ENCODE results near the gene RNF220.

The RNF220 gene

DNA sequence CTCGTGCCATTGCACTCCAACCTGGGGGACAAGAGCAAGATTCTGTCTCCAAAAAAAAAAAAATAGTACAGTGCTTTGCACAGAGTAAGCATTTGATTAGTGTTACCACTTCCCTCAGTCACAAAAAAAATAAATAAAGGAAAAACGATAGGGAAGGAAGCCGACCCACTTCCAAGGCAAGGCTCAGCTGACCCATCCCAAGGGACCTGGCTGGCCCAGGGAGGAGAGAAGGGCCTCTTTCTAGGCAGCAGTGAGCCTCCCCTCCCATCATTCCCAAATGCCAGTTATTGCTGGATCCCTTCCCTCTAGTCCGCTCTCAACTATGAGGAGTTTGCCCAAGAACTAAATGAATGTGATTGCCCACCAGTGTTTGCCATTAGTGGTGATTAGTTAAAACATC, 191.5 kb downstream of the RNF220 start:
- H3K4me1 Mint-ChIP-seq (ENCODE audit: low read depth in 2 of 2): peaks cover 0 to 4% of the 10 kb centered on the region in 2 donors
- ATAC-seq (replicated peaks) (no peak), DNase-seq (no peak)
- H3K27ac Mint-ChIP-seq: no peak overlapping the region
- no peaks in the 10 kb centered on the region for H3K9me3 Mint-ChIP-seq
- H3K36me3 Mint-ChIP-seq (ENCODE audit: insufficient read depth): no peaks in the 10 kb centered on the region
- H3K27me3 Mint-ChIP-seq: peaks cover 7 to 20% of the 10 kb centered on the region in 2 donors
- H3K4me3 Mint-ChIP-seq: no peak overlapping the region

GRCh38 chr1:44598167-44598566, 193.1 kb downstream of the RNF220 start:
- H3K27ac Mint-ChIP-seq: no peak overlapping the region
- ATAC-seq (replicated peaks) (no peak), DNase-seq (no peak)
- H3K4me3 Mint-ChIP-seq: no peak overlapping the region
- H3K4me1 Mint-ChIP-seq (ENCODE audit: low read depth in 2 of 2): no peaks in the 10 kb centered on the region
- no peaks in the 10 kb centered on the region for H3K36me3 Mint-ChIP-seq (ENCODE audit: insufficient read depth)
- H3K27me3 Mint-ChIP-seq: peaks cover 7 to 20% of the 10 kb centered on the region in 2 donors
- no peaks in the 10 kb centered on the region for H3K9me3 Mint-ChIP-seq

GRCh38 chr1:44602634-44603628, 197.9 kb downstream of the RNF220 start:
- DNase-seq (no peak), ATAC-seq (replicated peaks) (no peak)
- H3K4me1 Mint-ChIP-seq (ENCODE audit: low read depth in 2 of 2): no peaks in the 10 kb centered on the region
- no peak overlapping the region for H3K27ac Mint-ChIP-seq
- H3K36me3 Mint-ChIP-seq (ENCODE audit: insufficient read depth): no peaks in the 10 kb centered on the region
- no peak overlapping the region for H3K4me3 Mint-ChIP-seq
- H3K9me3 Mint-ChIP-seq: no peaks in the 10 kb centered on the region
- peaks cover under 1 to 2% of the 10 kb centered on the region in 2 donors for H3K27me3 Mint-ChIP-seq

- H3K4me3 Mint-ChIP-seq: no peak overlapping the region
- ATAC-seq (replicated peaks): no peak
- H3K27me3 Mint-ChIP-seq: peaks cover 6 to 7% of the 10 kb centered on the region in 2 donors
- no peaks in the 10 kb centered on the region for H3K9me3 Mint-ChIP-seq
- H3K36me3 Mint-ChIP-seq (ENCODE audit: insufficient read depth): no peaks in the 10 kb centered on the region
- no peak for DNase-seq
- H3K27ac Mint-ChIP-seq: no peak overlapping the region
- no peaks in the 10 kb centered on the region for H3K4me1 Mint-ChIP-seq (ENCODE audit: low read depth in 2 of 2)
These were observed 198.7 kb downstream of the RNF220 start for GRCh38 chr1:44603718-44604117.

DNA sequence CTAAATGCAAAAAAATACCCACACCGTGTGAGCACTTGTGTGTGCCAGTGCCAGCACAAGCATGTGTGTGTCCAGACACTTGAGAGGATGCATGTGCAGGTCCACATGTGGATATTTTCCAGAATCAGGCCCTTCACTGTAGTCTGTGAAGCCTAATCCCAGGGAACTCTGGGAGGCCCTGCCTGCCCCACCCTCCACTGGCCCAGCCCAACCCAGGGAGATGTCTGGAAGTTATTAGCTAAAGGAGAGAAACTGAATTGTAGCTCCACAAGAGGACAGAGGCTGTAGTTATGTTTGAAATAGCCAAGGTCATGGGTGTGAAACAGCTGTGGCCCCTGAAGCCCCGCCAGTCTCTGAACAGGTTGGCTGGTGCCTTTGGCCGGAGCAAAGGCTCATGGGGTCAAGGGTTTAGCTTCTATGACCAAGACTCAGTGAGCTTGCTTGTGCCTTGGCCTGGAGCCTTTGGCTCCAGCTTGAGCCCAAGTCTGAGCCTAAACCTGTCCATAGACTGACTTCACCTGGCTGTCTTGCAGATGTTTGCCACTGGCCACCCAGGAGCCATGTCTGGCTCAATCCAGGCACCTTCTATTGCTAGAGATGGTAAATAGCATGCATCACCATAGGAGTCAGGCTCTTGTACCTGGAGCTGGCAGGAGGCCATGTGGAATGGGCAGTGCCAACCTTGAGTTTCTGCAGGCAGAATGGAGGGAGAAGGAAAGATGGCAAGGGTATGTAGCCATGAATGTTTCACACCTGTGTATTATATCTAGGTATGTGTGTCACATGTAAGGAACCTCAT, 199.3 kb downstream of the RNF220 start:
- no peaks in the 10 kb centered on the region for H3K4me1 Mint-ChIP-seq (ENCODE audit: low read depth in 2 of 2)
- H3K9me3 Mint-ChIP-seq: no peaks in the 10 kb centered on the region
- H3K27me3 Mint-ChIP-seq: peaks cover 6 to 11% of the 10 kb centered on the region in 2 donors
- DNase-seq (no peak), ATAC-seq (replicated peaks) (no peak)
- no peaks in the 10 kb centered on the region for H3K36me3 Mint-ChIP-seq (ENCODE audit: insufficient read depth)
- H3K4me3 Mint-ChIP-seq: no peak overlapping the region
- H3K27ac Mint-ChIP-seq: no peak overlapping the region

- no peaks in the 10 kb centered on the region for H3K36me3 Mint-ChIP-seq (ENCODE audit: insufficient read depth)
- no peak overlapping the region for H3K4me3 Mint-ChIP-seq
- H3K4me1 Mint-ChIP-seq (ENCODE audit: low read depth in 2 of 2): no peaks in the 10 kb centered on the region
- H3K27me3 Mint-ChIP-seq: peaks cover 6 to 11% of the 10 kb centered on the region in 2 donors
- no peak overlapping the region for H3K27ac Mint-ChIP-seq
- H3K9me3 Mint-ChIP-seq: no peaks in the 10 kb centered on the region
- DNase-seq (no peak), ATAC-seq (replicated peaks) (no peak)
These were observed 201.0 kb downstream of the RNF220 start for GRCh38 chr1:44605914-44606615.

DNA sequence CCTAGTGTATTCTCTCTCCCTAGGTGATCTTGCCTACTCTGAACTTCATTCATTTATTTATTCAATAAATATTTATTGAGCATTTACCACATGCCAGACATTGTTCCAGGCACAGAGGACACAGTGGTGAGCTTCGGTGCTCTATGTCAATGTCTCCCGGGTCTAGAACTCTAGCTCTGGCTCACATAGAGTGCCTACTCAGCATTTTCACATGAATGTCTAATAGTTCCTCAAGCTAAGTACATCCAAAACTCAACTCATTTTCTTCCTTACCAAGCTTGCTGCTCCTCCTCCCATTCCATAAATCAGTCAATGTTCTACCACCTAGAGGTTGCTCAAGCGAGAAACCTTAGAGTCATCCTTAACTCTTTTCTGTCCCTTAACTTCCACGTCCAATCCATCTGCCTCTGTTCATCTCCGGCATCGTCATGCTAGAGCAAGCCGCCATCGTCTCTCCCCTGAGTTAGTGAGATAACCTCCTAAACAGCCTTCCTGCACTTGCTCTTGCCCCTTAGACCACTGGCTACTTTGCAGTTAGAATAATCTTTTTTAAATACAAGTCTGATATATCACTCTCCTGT, 201.7 kb downstream of the RNF220 start:
- no peak for DNase-seq
- H3K27ac Mint-ChIP-seq: no peak overlapping the region
- no peak overlapping the region for H3K4me3 Mint-ChIP-seq
- H3K27me3 Mint-ChIP-seq: peaks cover 6 to 11% of the 10 kb centered on the region in 2 donors
- H3K9me3 Mint-ChIP-seq: no peaks in the 10 kb centered on the region
- no peaks in the 10 kb centered on the region for H3K4me1 Mint-ChIP-seq (ENCODE audit: low read depth in 2 of 2)
- ATAC-seq (replicated peaks): no peak
- H3K36me3 Mint-ChIP-seq (ENCODE audit: insufficient read depth): no peaks in the 10 kb centered on the region

GRCh38 chr1:44608141-44608540, 203.1 kb downstream of the RNF220 start:
- H3K4me1 Mint-ChIP-seq (ENCODE audit: low read depth in 2 of 2): no peaks in the 10 kb centered on the region
- ATAC-seq (replicated peaks) (no peak), DNase-seq (no peak)
- no peak overlapping the region for H3K27ac Mint-ChIP-seq
- no peak overlapping the region for H3K4me3 Mint-ChIP-seq
- no peaks in the 10 kb centered on the region for H3K36me3 Mint-ChIP-seq (ENCODE audit: insufficient read depth)
- H3K27me3 Mint-ChIP-seq: peaks cover 6 to 11% of the 10 kb centered on the region in 2 donors
- no peaks in the 10 kb centered on the region for H3K9me3 Mint-ChIP-seq

DNA sequence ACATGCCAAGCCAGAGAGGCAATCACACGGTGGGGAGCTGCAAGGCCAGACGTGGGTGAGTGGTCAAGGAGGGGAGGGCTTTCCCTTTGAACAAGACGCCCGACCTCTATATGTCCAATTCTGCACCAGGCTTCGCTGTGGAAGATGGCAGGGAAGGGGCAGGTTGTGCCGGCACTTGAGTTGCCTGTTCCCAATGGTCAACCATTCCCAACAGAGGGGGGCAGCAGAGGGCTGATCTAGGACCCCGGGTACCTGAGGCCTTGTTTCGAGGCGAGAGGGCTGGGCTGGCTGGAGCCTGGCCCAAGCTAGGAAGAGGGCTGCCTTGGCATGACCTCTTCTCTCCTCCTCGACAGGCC, 204.3 kb downstream of the RNF220 start:
- H3K27ac Mint-ChIP-seq: no peak overlapping the region
- ATAC-seq (replicated peaks): no peak
- no peak overlapping the region for H3K4me3 Mint-ChIP-seq
- no peaks in the 10 kb centered on the region for H3K36me3 Mint-ChIP-seq (ENCODE audit: insufficient read depth)
- DNase-seq: peak; percentile 13 to 29 (median 20)
- H3K4me1 Mint-ChIP-seq (ENCODE audit: low read depth in 2 of 2): no peaks in the 10 kb centered on the region
- H3K27me3 Mint-ChIP-seq: peaks cover 6 to 11% of the 10 kb centered on the region in 2 donors
- H3K9me3 Mint-ChIP-seq: no peaks in the 10 kb centered on the region

DNA sequence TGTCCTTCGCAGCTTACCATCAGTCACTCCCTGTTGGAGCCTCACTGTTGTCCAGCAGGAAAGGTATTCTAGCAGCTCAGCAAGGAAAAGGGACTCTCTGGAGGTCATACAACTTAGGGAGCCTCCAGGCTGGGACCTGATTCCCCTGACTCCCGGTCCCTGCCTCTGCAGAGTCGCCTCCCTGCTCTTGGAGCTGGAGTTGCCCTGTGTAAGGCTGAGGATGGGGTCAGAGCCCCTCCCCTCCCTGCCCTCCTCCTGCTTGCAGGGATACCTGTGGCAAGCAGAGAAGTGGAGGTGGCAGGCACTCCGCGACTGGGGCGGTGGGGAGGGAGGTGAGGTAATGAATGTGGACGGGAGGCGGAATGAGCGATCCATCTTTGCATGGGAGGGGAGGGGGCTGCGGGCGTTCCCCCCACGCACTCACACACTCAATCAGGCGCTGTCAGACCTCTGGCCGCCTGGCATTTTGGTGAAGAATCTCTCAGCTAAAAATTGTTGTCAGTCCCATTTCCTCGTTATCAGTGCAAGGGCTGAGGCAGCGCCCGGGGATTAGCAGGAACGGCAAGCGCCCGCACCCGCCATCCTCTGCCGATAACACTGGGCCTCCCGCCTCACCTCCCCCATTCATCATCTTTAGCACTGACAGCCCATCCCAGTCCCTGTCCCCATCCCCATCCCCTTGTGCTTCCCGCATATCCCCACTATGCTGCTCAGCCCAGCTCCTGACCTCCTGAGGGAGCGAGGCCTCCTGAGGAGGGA, 204.9 kb downstream of the RNF220 start:
- no peak for ATAC-seq (replicated peaks)
- Mint-ChIP-seq H3K27me3 (peaks cover 6 to 11% of the 10 kb centered on the region in 2 donors), H3K27ac (no peak overlapping the region), H3K4me1 (ENCODE audit: low read depth in 2 of 2) (no peaks in the 10 kb centered on the region), H3K4me3 (no peak overlapping the region), H3K36me3 (ENCODE audit: insufficient read depth) (no peaks in the 10 kb centered on the region), H3K9me3 (no peaks in the 10 kb centered on the region)
- no peak for DNase-seq

- no peak for ATAC-seq (replicated peaks)
- Mint-ChIP-seq H3K27ac (no peak overlapping the region), H3K36me3 (ENCODE audit: insufficient read depth) (no peaks in the 10 kb centered on the region), H3K9me3 (no peaks in the 10 kb centered on the region), H3K27me3 (peaks cover 6 to 11% of the 10 kb centered on the region in 2 donors), H3K4me3 (no peak overlapping the region), H3K4me1 (ENCODE audit: low read depth in 2 of 2) (no peaks in the 10 kb centered on the region)
- DNase-seq: no peak
These were observed 205.6 kb downstream of the RNF220 start for GRCh38 chr1:44610527-44611148.

GRCh38 chr1:44611419-44611818, 206.4 kb downstream of the RNF220 start:
- Mint-ChIP-seq H3K27me3 (peaks cover 6 to 11% of the 10 kb centered on the region in 2 donors), H3K9me3 (no peaks in the 10 kb centered on the region), H3K4me3 (no peak overlapping the region), H3K4me1 (ENCODE audit: low read depth in 2 of 2) (no peaks in the 10 kb centered on the region), H3K27ac (no peak overlapping the region), H3K36me3 (ENCODE audit: insufficient read depth) (no peaks in the 10 kb centered on the region)
- ATAC-seq (replicated peaks) (no peak), DNase-seq (no peak)

All from effector memory CD8-positive, alpha-beta T cell (primary cell).